NCI-H1436 treated with DMSO at 0.1 percent for 48 hours (cell line): Measurements from ENCODE around the gene SKP2.
"Not testable (repeated sequence)": the region's sequence is repeated elsewhere in the genome, so short reads cannot be mapped to it uniquely, and the experiment has no call there.

Experiments
- DNase-seq: peaks from one replicate; lab custom pipeline; 2025; lab: John Stamatoyannopoulos, UW

Gene SKP2

GRCh38 chr5:36156619-36157018 is 4.7 kb downstream of the SKP2 start:
- DNase-seq, result no peak

GRCh38 chr5:36158144-36158543 is 6.2 kb downstream of the SKP2 start:
- DNase-seq, result no peak

- DNase-seq, result no peak
Measured at GRCh38 chr5:36160617-36161016, 8.7 kb downstream of the SKP2 start.

- no peak for DNase-seq
Measured at GRCh38 chr5:36161361-36161760, 9.4 kb downstream of the SKP2 start.

DNA sequence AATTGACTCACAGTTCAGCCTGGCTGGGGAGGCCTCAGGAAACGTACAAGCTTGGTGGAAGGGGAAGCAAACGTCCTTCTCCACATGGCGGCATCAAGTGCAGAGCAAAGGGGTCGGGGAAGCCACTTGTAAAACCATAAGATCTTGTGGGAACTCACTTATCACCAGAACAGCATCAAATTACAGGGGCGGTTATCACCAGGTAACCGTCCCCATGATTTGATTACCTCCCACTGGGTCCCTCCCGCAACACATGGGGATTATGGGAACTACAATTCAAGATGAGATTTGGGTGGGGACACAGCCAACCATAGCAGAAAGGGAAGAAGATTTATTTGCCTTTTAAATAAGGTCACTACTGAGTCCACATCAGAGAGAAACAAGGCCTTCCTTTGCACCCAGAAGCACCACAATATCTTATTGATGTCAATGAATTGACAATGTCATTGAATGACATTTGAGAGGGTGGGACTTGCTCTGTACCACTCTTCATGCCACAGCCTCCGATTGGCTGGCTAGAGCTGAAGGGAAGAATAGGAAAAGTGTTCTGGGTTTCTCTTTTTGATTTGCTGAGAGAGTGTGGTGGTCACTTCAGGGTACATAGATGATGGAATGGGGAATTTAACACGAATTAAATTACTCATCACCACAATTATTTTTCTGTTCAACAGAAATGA is 11.0 kb downstream of the SKP2 start:
- DNase-seq, result no peak

DNA sequence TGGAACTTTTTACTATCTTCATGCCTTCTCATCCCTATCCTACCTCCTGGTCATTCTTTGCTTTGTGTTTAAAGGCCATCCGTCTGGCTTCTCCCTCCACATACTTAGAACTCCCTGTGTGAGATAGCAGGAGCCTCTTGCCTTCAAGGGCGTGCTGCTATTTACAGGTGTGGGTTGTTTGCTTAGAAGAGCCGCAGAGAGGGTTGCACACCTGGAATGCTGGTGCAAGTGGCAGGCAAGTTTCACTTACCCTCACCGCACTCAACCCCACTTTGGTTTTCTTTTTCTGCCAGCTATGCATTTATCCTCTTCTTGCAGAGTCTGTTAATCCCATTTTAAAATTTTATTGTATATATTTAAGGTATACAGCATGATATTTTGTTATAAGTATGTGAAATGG is 12.6 kb downstream of the SKP2 start:
- DNase-seq, result no peak

GRCh38 chr5:36168737-36169136 is 16.8 kb downstream of the SKP2 start:
- DNase-seq, result no peak

DNA sequence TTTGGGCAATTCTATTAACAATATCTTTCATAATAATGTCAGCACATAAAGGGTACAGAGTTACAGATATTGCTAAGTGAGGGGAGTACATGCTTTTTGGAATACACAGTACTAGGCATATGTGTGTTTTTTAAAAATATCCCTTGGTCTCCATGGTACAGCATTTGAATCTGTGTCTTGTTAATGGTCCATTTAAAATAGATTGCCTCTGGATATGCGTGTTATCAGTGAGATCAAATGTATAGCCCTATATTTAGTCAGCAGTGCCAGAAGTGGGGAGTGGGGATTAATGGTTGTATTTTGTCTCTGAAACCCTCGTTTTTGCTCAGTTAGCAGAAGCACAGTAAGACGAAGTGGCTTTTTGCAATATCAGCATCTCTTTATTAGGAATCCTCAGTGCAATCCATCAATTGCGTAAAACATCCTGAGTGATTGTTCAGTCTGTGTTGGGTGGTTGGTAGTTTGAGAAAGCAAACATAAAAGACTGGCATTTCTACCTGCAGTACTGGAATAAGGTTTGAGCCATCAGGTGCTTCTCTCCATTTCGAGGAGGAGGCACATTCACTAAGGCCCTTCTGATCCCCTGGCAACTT is 19.0 kb downstream of the SKP2 start:
- DNase-seq, result no peak

DNA sequence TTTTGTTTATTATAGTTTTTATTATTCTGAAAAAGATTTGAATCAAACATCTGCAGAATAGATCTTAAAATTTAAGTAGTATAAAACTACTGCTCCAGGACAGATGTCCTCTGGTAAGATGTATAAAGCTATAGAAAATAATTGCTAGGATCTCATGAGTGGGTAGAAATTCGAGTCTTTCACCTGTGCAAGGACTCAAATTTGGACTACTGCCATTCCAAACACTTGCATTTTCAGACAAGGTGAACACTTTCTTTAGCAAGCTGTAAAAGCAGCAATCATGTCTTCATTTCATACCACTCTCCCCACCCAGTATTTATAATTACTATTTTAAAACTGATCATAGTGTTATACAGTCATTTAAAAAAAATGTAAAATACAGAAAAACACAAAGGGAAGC is 20.7 kb downstream of the SKP2 start:
- no peak for DNase-seq

GRCh38 chr5:36173426-36173825 is 21.5 kb downstream of the SKP2 start:
- no peak for DNase-seq

GRCh38 chr5:36174119-36174518 is 22.2 kb downstream of the SKP2 start:
- DNase-seq, result no peak

DNA sequence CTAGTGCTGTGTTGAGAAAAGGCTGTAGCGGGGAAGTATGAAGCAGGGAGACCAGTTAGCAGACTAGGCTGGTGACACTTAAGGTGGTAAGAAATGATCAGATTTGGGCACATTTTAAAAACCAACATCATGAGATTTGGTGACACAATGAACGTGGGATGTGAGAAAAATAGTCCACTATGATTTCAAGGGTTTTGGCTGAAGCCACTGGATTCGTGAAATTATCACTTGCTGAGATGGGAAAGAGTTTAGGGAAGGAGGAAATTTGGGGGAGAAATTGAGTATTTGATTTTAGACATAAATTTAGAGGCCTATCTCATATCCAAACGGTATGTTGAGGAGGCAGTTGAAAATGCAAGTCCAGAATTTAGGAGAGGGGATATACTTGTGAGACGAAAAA is 23.1 kb downstream of the SKP2 start:
- no peak for DNase-seq

GRCh38 chr5:36177154-36177553 is 25.2 kb downstream of the SKP2 start:
- DNase-seq, result no peak

GRCh38 chr5:36177715-36178523 is 26.0 kb downstream of the SKP2 start:
- DNase-seq, result no peak

DNA sequence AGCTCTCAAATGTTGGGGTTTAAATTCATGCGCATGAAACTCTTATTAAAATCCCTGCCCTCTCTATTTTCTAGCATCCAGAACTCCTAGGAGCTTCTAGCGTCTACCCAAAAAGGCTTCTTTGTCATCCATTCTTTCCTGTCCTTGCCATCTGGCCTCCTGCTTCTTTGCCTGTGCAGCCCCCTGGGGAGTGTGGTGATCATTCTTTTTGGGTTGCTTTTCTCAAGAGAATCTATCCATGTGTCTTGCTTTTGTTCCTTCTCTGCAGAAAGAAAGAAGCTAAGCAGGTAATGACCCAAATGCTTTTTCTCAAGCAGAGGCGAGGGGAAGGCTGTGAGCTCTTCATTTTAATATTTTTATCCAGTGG is 26.6 kb downstream of the SKP2 start:
- no peak for DNase-seq

- no peak for DNase-seq
Measured at GRCh38 chr5:36179950-36180349, 28.0 kb downstream of the SKP2 start.

DNA sequence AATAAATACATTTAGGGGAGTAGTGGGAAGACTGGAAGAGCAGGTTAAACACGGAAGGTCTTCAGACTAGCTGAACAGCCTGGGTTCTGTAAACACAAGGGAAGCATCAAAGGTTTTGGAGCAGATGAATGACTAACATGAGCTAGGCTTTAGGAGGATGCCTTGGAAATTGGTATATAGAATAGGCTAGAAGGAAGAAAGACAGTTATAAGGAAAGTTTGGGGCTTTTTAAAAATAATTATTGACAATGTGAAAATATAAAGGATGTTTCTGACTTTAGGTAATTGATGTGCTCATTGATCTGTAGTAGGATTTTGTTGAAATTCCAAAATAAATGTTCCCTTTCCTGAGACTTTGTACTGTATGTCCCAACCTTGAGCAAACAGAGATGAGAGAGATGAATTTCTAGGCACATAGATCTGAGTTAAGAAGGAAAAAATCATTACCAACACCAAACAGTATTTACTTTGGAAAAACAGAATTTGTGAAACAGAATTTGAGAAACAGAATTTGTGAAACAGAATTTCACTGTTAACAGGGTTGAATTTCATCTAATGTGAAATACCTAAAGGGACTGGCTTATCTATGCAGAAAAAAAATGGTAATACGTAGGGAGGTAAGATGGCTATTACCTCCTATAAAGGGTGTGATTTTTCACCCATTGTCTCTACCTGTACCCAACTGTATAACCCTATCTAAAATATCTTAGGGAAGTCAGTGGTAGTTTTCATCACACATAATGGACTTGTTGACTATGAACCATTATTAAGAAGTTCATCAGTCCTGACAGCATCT is 28.8 kb downstream of the SKP2 start:
- no peak for DNase-seq

GRCh38 chr5:36181774-36182173 is 29.9 kb downstream of the SKP2 start:
- DNase-seq, result no peak

DNA sequence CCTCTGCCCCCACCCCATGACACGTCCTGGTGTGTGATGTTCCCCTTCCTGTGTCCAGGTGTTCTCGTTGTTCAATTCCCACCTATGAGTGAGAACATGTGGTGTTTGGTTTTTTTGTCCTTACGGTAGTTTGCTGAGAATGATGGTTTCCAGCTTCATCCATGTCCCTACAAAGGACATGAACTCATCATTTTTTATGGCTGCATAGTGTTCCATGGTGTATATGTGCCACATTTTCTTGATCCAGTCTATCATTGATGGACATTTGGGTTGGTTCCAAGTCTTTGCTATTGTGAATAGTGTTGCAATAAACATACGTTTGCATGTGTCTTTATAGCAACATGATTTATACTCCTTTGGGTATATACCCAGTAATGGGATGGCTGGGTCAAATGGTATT is 32.5 kb downstream of the SKP2 start:
- not testable (repeated sequence) for DNase-seq

DNA sequence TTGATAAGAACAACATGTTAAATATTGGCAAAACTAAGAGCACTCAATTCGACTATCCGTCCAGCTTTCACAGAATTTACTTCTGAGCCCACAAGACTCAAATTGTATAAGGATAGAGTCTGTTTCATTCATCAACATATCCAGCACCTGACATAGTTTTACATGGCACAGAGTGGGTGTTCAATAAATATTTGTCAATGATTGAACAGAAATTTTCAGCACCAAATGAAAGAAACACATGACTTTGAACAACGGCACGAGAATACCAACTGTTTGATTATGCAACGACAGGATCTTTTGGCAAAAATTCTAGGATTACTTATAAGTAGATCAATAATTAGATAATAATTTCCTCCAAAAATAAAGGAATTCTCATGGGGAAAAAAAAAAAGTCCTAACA is 41.8 kb downstream of the SKP2 start:
- no peak for DNase-seq

DNA sequence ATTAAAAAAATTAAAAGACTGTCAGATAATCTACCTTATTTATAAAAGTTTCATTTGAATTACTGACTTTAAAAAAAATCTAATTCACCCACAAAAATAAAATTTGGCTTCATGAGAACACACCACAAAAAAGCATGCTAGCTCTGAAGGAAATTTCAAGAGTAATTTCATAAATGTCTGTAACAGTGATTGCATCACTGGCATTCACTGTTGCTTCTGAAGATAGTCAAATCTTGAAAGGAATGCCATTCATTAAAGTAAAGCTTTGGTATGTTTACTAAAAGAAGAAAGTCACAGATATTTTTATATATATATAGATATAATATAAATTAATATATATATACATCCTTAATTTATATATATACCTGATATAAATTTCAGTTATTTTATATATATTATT is 46.4 kb downstream of the SKP2 start:
- no peak for DNase-seq

GRCh38 chr5:36198783-36199182 is 46.9 kb downstream of the SKP2 start:
- DNase-seq, result not testable (repeated sequence)

- DNase-seq, result no peak
Measured at GRCh38 chr5:36199620-36200019, 47.7 kb downstream of the SKP2 start.
